HG03571 (cell line): Measurements from ENCODE around the gene CCDC190.
"Not testable (repeated sequence)": the region's sequence is repeated elsewhere in the genome, so short reads cannot be mapped to it uniquely, and the experiment has no call there.

Experiments used
- ATAC-seq: cut with Tn5 transposase; IDR thresholded peaks from one replicate; pipeline ENCODE4 v1.9.1; 2021; ENCODE audit not compliant: unreplicated experiment

The CCDC190 gene

DNA sequence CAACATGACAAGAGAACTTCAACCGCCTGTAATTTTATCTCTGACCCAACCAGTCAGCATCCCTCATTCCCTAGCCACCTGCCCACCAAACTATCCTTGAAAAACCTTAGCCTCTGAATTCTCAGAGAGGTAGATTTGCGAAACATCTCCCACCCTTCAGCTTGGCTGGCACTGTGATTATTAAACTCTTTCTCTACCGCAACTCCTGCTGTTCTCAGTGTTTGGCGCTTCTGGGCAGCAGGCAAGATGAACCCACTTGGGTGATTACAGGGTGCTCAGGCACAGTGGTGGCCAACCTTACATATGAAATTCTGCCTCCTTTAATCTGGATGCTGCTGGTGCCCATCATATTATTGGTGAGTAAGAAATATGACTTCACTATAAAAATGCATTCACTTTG, 22.1 kb downstream of the CCDC190 start:
- ATAC-seq = no peak

DNA sequence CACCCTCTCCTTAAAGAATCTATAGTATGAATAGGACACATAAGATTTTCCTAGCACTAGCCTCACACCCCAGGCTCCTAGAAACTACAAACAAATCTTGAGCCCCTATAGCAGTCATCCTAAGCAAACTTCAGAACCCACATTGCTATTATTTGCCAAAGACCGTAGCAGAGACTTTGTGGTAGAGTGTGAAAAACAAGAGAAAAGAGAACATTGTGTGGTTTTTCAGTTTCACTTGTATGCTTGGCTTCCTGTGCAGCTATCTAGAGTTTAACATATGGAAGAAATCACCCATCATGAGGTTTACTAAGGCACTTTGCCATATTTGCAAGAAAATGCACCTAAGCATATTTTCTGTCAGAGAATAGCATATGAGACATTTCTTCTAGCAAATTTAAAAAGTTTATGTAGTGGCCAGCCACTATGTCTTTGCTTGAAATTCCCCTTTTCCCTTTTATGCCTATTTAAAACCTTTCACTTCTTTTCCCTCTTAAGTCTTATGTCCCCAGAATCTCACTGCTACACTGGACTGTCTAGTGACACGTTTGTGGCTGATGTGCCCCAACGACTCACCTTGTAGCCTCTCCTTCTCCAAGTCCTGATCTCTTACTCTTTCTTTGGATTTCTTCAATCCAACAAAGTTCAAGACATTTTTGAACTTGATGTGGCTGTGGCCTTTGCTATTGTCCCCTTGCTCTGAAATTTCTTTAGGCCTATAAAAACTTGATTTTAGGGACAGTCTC, 25.6 kb downstream of the CCDC190 start:
- no peak for ATAC-seq

DNA sequence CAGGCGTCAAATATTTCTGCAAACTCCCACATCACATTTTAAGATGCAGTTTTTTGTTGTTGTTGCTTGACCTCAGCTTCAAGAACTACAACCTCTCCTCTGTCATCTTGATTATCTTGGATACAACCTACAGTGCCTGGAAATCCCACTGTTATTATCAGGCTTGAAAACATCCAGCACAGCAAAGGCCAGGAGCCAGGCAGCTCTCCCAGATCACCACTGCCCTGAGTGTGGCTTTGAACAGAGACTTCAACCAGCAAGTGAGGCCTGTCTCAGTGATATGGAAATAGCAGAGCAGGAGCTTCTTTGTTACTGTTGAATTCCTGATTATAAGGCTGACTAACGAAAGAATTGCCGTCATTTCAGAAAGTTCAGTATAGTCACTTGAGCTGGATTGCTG, 28.5 kb downstream of the CCDC190 start:
- ATAC-seq = no peak

DNA sequence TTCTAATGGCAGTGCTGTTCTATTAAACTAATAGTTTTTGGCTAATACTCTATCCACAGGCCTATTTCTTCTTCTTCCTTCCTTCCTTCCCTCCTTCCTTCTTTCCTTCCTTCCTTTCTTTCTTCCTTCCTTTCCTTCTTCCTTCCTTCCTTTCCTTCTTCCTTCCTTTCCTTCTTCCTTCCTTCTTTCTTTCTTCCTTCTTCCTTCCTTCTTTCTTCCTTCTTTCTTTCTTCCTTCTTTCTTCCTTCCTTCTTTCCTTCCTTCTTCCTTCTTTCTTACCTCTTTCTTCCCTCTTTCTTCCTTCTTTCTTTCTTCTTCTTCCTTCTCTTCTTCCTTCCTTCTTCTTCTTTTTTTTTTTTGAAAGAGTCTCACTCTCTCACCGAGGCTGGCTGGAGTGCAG, 31.7 kb downstream of the CCDC190 start:
- ATAC-seq = no peak

DNA sequence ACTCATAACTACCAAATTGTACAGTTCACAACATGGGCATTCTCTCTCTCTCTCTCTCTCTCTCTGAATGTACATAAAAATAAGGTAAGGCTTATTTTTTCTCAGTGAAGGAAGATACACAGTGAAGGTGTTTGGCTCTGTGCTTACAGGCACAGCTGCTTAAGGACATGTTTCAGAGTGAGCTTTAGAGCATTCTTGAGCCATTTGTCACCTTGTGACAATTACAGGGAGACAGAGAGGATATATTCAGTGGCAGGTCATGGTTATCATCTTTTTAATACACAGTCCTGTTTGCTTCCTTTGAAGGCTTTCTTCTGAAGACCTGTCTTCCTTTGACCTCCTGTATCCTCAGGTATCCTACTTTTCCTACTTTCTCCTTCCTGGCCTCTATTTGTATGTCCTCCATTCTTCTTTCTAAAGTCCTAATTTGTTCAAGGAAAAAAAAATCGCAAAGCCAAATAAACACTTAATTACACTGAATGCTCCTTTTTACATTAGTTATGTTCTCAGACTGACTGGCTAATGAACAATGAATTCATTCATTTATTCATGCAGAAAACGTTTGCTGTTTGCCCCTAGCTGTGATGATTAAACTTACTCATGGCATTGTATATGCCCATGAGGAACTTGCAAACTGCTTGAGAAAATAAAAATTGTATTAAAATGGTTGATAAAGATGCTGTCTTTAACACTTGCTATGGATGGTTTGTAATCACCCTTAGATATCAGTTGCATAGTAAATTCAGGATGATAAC, 37.0 kb downstream of the CCDC190 start:
- ATAC-seq = no peak

DNA sequence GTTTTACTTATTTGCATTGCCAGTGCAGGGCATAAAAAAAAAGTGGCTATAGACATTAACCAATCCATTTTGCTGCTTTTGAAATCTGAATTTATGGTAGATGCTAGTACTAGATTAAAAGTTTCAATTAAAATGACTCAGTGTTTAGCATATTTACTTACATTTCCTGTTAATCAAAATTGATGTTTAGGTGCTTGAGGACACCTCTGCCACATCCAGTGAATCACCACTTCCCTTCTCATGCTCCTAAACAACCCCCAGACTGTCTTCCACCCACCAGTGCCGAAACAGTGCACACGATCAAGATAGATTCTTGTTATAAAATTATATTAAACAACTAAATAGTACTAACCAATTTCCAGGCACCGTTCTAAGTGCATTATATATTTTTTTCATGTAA, 37.7 kb downstream of the CCDC190 start:
- no peak for ATAC-seq

DNA sequence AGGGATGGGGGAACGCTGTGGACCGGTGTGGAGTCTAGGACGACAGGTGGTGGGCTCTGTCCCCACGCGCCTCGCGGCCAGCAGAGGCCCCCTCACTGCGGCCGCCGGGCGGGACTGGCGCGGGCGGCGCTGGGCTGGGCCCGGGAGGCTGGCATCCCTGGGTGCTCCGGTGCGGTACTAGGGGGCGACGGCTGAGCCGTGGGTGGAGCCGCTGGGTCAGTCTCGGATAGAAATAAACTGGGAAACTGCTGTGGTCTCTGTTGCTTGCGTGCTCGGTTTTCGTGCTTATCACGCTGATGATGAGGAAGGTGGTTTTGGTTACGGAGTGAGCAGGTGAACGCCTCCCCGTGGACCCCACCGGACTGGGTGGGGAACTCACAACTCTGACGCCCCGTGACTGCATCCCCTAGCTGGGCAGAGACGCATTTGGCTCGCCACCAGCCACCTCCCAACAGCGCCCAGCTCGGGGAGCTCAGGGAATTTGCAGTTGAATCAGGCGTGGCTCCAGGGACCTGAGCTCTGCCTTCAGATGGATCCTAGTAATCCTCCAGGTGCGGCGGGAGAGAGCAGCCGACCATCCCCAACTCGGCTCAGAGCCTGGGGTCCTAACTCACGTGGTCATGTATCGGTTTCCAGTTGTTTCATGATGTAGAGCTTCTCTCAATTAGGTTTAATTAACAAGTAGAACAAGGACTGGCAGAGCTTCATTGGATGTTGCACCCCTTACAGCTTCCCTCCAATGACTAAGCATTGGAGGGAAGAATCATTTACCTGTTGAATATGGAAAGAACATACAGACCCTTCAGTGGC, 38.4 kb downstream of the CCDC190 start:
- ATAC-seq = no peak

DNA sequence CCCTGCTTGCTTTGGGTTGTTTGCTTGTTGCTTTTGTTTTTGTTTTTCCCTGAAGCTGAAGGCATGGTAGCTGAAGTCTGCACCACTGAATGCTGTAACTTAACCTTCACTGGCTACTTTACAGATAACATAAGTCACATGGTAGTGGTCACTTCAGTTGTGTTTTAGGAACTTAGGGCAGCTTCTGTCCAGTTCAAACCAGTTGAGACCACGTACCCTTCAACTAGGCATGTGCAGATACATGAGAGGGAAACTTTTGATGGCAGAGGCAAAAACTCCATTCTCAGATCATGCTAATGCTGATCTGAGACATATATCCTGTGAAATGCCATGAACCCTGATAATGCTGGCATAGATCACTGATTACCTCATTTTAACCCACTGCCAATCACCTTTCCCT, 42.3 kb downstream of the CCDC190 start:
- ATAC-seq = not testable (repeated sequence)

DNA sequence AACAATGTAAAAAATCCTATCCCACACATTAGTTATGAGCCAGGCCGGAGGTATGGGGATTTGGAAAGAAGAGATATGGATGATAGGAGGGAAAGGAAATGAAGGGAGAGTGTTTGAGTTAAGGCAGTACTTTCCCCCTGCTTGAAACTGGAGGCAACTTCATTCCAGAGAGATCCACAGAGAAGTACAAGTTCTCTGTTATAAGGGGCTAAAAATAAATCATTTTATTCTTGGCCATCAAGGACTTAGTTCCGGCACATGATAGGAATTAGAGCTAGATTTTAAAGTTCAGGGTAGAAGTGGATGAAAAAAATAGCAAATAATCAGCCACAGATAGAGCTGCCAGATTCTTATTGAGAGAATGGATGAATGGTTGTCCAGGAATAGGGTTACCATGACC, 42.8 kb downstream of the CCDC190 start:
- ATAC-seq = not testable (repeated sequence)

DNA sequence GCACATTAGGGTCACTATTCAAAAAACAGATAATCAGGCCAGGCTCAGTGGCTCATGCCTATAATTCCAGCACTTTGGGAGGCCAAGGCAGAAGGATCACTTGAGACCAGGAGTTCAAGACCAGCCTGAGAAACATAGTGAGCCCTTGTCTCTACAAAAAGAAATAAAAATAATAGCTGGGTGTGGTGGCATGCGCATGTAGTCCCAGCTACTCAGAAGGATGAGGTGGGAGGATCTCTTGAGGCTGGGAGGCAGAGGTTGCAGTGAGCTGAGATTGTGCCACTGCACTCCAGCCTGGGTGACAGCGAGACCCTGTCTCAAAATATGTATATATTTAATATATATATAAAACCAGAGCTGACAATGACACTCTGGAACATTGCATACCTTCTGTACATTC, 48.6 kb downstream of the CCDC190 start:
- not testable (repeated sequence) for ATAC-seq

DNA sequence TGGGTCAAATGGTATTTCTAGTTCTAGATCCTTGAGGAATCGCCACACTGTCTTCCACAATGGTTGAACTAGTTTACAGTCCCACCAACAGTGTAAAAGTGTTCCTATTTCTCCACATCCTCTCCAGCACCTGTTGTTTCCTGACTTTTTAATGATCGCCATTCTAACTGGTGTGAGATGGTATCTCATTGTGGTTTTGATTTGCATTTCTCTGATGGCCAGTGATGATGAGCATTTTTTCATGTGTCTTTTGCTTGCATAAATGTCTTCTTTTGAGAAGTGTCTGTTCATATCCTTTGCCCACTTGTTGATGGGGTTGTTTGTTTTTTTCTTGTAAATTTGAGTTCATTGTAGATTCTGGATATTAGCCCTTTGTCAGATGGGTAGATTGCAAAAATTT, 53.5 kb downstream of the CCDC190 start:
- ATAC-seq = not testable (repeated sequence)
